ELR (cell line): ENCODE measurements around the gene DDX41.
A peak's percentile ranks its signal among the peaks of the same experiment; 100 is the strongest.

Source experiments
- DNase-seq: peaks from one replicate; pipeline ENCODE4 v3.0.0-alpha.2; 2015; ENCODE audit warnings: low read depth

Gene DDX41

DNA sequence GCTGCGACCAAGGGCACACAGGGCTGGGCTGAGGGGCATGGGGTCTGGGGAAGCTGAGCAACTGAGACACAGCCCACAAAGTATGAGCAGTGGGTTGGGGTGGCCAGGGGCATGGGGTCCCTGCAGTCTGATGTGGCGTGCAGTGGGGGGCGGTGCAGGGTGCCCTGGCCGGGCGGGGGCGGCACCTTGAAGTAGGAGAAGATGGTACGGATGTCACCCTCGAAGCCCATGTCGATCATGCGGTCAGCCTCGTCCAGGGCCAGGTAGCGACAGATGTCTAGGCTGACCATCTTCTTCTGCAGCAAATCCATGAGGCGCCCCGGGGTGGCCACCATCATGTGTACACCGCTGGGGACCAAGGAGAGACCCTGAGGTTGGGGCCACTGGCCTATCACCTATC is 3.3 kb downstream of the DDX41 start:
- no peak for DNase-seq

DNA sequence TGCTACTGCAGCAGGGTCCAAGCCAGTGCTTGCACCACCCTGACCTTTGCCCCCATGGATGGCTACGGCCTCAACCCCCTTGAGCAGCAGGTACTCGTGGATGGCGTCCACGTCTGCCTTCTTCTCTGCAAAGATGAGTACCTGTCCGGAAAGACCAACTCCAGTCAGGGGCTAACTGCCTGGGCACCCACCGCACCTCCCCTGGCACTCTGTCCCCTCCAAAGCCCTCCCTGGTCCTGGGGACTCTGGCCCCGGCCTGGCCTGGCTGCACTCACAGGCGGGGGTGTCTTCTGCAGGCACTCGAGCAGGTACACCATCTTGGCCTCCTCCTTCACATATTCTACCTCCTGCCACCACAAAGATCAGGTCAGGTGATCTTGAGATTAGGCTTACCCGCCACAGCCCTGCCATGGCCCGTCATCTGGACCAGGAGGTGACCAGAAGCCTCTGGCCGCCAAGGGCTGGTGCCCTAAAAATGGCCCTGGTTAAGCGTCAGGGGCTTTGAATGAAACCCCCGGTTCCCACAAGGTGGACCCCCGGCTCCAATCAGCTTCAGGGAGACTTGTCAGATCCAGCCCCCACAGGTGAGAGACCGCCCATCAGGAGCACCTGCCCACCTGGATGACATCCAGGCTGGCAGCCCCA is 3.9 kb downstream of the DDX41 start:
- no peak for DNase-seq

DNA sequence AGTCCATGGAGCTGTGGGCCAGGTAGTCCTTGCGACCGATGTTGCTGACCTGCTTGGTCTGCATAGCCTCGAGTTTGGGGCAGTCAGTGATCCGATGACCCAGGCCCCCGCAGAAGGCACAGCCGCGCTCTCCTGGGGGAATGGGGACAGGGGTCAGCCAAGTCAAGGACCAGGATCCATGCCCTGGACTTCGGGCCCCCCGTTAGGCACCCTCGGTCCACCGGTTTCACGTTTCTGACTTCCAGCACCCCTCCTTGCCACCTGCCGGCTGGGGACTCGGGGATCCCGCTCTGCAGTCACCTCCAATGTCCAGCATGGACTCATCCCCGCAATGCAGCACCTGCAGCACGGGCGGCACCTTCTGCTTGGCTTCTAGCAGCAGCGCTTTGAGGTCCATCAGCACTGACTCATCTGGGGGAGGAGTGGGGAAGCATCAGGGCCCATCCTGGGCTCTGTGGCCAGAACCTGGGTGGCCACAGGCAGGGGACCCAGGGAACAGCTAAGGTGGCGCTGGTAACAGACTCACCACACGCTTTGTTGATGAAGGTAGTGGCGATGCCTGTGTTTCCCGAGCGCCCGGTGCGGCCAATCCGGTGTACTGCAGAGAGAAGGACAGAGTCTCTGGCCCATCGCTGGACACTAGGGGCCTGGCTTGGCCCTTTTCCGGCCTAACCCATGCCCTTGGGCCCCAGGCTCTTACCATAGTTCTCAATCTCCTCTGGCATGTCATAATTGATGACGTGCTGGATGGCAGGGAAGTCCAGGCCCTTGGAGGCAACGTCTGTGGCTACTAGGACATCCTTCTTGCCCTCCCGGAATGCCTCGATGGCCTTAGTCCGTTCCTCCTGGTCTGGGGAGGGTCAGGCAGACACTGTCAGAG is 4.7 kb downstream of the DDX41 start:
- no peak for DNase-seq

DNA sequence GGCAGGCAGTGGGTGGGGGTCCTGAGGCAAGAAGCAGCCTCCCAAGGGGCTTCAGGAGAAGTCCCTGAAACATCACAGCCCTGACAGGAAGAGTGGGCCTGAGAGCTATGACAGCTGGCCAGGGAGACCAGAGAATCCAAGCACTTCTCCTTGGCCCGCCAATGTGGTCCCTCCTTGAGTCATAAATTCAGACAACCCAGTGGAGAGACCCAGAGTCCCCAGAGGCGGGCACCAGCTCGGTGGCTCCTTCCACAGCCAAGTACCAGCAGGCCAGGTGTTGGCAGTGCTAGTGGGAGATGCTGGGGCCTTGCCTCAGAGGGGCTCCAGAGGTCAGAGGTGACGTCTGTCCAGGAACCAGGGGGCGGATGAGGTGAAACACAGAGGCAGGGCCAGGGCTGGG is 5.6 kb downstream of the DDX41 start:
- no peak for DNase-seq

DNA sequence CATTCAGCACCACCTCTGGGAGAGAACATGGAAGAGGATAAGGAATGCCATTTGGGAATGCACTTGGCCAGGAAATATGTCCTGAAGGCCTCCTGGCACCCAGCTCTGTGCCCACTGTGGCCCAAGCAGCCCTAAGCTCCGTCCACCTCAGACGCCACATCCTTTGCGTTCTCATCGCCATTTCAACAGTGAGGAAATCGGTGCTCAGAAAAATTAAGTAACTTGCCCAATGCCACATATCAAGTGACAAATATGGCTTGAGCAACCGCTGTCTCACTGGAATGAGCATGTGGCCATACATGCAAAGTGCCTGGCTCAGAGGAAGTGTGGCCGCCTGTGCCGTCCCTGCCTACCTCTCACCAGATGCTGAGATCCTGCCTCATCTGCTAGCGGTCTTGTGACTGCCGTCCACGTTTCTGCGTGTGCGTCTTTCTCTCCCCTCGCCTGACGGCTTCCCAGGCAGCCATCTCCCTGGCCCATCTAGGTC is 6.2 kb downstream of the DDX41 start:
- DNase-seq = no peak

DNA sequence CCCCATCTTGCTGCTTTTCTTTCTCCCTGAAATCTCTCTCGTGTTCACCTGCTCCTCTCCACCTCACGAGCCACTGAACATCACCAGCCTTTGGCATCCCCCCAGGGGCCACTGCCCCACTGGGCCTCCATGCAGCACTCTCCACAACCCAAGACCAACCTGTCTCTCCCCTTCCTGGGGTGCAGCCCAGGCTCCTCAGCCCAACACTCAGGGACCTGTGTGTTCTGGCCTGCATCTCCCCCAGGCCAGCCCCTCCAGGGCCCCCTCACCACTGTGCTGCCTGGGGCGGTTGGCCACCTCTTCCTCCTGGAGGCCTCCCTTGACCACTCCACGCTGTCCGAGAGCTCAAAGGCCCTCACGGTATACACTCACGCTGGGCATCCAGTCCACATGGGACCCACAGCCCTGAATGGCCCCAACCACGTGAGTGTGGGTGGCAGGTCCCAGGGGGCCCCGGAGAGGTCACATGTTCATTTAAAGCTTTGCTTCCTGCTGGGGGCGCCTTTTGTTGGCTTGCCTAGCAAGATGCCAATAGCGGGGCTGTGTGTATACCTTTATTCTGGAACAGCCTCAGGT is 6.7 kb downstream of the DDX41 start:
- DNase-seq = no peak

DNA sequence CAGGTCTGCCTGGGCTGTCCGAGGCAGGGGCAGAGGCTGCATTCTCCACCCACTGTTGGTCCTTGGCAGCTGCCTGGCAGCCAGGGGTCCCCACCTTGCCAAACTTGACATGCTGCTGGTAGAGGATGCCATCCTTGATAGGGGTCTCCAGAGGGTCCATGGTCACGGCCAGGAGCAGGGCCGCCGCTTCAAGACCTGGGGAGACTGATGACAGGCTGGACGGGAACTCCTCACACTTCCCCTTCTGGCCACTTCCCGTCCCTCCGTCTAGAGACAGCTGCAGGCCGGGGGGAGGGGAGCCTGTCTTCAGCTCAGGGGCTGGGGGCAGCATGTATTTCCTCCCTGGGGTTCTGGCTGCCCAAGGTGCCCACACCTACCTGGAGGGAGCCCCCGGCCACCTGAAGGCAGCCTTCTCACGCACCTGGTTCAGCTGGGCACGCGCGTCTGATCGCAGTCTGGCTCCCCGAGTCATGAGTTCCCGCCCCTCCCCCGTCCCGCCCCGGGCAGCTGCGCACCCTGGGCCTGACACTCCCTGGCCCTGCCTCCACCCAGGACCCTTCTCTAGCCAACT is 7.3 kb downstream of the DDX41 start, which contains the start of gene DOK3:
DOK3 (minus strand) TSS at position 446 of the 571 bp plus-strand sequence; CDS start at position 160, 286 bp downstream.
- no peak for DNase-seq

DNA sequence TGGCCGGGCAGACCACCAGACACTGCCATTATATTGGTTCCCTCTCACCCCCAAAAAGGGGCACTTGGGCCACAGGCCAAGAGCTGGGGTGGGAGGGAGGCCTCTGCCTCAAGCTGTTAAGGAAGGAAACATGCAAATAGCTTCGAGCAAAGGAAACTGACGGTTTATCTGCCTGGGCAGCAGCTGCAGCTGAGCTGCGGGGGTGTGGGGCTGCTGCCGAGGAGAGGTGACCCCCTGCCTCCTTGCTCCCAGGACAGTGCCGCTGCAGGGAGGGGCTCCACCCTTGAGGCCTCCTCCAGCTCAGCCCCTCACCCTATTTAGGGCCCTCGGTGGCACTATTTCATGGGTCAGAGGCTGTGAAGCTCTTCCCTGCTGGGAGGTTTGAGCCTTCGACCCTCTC is 7.9 kb downstream of the DDX41 start:
- DNase-seq = no peak

DNA sequence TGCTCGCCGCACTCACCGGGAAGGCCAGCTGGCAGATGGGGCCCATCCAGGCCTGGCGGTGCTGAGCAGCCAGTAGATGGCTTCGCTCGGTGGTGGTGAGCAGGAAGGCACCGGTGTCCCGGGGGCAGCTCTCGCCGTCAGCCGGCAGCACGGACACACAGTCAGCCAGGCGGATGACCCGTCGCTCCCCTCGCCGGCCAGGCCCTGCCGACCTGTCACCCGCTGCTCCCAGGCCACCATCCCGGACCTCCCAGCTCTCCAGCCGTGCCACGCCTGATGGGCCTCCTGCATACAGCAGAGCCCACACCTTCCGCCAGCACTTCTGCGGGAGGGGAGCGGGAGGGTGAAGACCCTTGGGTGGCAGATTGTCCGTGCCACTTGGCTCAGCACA is 8.5 kb downstream of the DDX41 start:
- no peak for DNase-seq

DNA sequence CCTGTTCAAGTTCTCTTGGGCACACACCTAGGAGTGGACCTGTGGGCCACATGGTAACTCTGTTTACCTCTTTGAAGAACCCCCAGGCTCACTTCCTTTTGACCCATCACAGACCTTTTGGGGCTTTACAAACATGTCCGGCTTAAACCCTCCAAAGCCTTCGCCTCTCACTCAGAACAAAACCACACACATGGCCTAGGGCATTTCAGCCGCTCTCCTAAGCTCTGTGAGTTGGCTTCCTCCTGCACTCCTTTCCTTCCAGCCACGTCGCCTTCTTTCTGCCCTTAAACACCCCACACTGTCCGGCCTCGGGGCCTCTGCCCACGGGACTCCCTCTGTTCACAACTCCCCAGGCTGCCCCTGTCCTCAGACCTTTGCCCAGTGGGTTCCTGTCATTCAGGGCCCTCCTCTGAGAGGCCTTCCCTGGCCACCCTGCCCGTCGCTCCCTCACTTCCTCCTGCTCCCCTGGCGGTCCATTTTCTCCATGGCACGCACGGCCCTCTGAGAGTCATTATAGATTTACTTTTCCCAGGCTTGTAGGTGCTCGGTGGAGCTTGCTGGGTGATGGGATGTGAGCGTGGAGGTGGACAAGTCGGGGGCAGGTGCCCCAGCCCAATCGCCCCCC is 9.1 kb downstream of the DDX41 start:
- DNase-seq = peak; percentile 36

DNA sequence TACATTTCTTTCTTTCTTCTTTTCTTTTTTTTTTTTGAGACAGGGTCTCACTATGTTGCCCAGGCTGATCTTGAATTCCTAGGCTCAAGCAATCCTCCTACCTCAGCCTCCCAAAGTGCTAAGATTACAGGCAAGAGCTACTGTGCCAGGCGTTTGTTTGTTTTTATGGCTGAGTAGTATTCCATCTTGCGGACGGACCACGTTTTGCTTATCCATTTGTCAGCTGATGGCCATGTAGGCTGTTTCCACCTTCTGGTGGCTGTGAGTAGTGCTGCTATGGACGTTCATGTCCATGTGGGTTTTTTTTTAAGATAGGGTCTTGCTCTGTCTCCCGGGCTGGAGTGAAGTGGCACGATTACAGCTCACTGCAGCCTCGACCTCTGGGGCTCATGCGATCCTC is 9.6 kb downstream of the DDX41 start:
- peak; percentile 58 for DNase-seq

DNA sequence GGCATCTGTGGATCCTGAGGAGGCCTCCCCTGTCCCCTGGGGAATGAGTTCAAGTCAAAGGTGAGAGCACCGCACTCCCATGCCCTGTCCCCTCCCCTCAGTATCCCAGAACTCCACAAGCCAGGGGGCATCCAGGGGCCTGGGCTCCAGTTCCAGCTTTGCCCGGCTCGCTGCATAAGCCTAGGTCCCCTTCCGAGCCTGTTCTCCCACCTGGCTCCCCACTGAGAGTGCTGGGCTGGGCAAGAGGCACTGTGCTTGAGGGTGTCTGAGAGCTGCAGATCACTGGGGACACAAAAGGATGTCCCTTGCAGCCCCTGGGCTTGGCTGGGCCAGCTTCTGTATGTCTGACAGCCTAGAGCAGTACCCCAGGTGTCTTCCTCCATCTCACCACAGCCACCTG is 11.7 kb downstream of the DDX41 start:
- DNase-seq = no peak

DNA sequence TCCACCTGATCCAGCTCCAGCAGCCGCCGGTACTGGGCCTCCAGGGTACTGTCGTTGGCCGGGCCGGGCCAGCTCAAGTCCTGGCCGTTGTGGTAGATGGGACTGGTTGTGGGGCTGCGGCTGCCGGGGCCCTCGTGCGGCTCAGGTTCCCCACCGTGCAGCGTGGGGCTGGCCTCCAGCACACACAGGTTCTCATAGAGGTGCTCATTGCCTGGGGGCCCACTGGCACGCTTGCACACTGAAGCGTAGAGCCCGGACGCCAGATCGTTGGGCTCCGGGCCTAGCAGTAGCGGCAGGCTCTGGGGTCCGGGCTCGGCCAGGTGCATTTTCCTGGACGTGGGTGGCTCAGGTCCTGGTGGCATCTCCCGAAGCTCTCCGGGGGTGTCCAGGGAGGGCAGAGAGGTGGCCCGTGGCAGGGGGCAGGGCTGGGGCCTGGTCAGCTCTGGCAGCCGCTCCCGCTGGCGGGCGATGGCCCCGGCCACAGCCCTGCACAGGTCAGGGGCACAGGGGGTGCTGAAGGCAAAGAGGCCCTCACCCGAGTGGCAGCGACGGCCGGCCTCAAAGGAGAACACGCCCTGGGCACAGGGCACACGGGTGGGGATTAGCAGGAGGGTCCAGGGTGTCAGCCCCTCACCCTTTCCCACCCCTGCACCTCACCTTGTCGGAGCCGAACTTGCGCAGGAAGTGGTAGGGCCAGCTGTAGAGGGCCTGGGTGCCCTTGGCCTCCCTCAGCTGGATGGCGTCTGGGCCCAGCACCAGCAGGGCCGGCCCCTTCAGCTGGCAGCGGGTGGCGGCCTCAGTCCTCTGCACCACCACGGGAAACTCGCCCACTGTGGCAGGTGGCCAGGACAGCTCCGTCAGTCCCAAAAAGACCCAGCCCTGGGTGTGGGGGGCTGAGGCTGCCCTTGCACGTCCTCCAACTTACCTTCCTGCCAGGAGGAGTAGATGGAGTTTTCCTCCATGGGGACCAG is 12.4 kb downstream of the DDX41 start:
- DNase-seq = no peak

DNA sequence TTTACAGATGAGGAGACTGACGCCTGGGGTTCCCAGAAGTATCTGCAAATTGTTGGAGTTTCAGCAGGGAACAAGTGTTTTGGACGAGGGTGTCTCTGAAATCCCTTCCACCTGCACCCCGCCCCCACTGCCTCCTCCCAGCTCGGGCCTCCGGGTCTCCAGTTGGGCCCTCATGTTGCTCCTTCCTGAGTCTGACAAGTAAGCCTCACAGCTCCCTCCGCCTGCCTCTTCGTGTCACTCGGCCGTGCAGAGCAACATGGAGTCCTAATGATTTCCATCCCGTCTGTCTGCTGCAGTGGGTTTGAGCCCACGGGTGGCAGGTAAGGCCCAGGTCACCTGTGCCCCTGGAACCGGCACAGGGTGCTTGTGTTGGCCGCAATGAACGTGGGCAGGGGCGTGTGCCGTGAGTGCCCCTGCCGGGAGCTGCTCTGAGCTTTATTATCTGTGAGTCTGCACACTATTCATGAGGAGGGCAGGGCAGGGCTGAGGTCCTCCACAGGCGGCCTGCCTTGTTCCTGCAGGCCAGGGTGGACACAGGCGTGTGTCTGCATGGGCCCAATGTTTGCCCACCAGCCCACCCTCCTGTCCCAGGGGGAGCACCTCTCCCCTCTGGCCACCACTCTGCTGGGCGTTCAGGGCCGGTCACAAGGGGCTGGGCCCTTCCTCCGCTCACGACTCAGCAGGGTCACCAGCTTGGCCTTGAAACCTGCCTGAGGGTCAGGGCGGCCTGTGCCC is 13.2 kb downstream of the DDX41 start:
- DNase-seq = no peak

DNA sequence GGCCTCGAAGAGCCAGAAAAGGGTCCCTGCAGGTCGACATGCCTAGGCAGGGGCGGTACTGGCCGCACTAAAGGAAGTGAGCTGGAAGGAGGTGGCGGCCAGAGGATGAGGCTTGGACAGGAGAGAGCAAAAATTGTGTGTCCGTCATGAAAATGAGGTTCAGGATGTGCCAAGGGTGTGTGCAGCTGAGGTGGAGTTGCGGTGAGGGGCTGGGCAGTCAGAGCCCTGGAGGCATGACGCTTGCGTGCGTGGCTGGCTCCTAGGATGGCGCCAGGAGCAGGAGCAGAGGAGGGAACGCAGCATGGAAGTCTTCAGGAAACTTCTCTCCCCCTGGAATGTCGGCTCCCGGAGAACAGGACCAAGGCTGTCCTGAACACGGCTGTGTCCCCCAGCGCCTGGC is 13.9 kb downstream of the DDX41 start:
- no peak for DNase-seq

DNA sequence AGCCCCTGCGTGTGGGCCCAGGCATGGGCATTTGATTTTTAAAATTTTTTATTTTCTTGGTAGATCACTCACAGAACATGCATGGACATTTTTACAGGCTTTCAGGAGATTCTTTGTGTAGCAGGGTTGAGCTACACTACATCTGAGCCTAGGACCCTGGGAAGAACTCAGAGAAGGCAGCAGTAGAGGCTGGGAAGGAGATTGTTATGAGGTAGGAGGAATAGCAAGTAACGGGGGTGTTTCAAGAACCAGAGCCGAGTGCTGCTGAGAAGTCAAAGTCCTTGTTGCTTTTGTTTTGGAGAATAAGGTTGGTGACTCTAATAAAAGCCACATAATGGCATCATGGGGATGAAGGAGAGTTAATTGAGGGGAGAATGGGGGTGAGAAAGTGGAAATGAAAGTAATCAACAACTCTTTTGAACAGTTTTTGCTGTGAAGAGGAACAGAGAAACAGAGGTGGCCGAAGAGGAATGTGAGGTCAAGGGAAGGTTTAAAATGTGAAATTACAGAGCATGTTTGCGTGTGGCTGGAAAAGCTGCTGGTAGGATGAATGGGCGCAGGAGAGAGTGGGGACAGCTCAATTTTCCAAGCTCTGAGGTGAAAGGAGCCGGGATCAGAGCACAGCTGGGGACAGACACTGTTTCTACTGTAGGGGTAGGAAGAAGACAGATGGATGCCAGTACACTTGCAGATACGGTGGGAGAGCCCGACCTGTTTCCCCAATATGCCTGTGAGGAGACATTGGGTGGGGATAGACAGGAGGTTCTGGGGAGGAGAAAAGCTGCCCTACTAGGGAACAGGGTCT is 14.7 kb downstream of the DDX41 start:
- DNase-seq = no peak

DNA sequence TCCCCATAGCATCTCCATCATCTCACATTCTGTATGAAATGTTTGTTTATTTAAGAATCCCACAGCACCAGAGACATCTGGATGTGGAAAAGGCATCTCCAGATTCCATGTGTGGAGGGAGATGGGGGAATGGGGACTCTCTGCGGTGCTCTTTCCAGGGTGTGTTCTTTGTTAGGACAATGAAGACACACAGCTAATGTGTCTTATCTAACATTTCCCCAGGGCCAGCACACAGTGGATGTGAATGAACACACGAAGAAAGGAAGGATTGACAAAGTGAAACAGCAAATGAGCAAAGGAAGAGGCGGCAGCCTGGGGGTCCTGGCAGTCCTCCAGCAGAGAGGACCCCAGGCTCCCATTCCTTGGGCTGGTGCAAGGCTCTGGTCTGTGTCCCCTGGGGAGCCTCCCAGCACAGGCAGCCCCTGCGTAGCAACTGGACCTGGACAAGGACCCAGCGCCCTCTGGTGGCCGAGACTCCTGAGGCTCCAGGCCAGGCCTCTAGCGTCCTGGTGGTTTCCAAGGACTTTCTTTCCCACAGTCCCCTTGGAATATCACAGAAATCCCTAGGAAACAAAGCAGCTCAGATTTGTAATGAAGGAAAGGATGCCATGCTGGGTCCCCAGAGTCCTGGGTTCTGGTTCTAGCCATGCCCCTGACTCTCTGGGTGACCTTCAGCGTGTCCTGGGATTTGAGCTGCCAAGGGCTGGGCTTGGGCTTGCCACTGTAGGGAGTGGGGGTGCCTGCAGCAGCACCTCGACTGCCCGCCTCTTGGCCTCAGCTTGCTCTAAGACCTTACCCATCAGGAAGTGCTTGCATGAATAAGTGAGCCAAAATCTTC is 15.9 kb downstream of the DDX41 start:
- DNase-seq = peak; percentile 88

DNA sequence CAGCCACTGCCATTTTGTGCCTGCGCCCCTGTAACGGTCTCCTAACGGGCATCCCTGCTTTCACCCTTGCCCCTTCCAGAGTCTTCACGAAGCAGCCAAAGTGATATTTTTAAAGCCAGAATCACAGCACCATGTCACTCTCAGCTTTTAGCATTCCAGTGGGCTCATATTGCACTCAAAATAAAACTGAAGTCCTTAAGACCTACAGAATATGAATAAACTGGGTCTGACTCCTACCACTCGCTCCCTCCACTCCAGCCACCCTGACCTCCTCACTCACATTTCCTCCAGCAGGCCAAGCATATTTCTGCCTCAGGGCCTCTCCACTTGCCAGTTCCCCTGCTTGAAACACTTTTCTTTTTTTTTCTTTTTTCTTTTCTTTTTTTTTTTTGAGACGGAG is 16.9 kb downstream of the DDX41 start:
- no peak for DNase-seq
